ENCODE results near the gene SMAD3. TPM values are rescaled to one million over a fixed set of nuclear protein-coding genes. Genes with fewer than 3 reads are reported as not detected.
"Not testable (repeated sequence)": the region's sequence is repeated elsewhere in the genome, so short reads cannot be mapped to it uniquely, and the experiment has no call there.

Gene SMAD3
- total RNA-seq, 1 donor, result 67.8 TPM

DNA sequence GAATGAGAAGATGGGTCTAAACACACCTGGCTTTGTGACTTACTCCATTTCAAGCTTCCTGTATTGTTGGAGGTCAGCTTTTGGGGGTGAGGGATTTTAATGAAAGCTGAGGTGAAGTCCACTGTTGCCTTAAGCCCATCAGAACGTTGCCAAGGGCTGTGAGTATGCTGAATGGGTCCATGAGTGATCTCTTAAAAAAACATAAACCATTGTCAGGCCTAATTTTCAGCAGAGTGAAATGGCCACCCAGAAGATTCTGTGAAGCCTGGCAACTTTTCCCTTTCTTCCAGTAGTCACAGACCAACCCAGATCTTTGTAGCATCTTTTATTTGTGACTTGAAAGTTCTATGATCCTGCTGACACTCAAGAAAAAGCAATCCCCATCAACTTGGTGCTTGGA lies 87.0 kb downstream of the SMAD3 start:
- DNase-seq (ENCODE audit: low read depth), result no peak
- no peak overlapping the region for H3K4me3 ChIP-seq (ENCODE audit: low read depth, low read length)
- TF ChIP-seq, protein P1, sequence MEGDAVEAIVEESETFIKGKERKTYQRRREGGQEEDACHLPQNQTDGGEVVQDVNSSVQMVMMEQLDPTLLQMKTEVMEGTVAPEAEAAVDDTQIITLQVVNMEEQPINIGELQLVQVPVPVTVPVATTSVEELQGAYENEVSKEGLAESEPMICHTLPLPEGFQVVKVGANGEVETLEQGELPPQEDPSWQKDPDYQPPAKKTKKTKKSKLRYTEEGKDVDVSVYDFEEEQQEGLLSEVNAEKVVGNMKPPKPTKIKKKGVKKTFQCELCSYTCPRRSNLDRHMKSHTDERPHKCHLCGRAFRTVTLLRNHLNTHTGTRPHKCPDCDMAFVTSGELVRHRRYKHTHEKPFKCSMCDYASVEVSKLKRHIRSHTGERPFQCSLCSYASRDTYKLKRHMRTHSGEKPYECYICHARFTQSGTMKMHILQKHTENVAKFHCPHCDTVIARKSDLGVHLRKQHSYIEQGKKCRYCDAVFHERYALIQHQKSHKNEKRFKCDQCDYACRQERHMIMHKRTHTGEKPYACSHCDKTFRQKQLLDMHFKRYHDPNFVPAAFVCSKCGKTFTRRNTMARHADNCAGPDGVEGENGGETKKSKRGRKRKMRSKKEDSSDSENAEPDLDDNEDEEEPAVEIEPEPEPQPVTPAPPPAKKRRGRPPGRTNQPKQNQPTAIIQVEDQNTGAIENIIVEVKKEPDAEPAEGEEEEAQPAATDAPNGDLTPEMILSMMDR (IDR thresholded peaks at IDR 0.05; ENCODE audit: insufficient read depth, low read depth, low read length), result no peak

DNA sequence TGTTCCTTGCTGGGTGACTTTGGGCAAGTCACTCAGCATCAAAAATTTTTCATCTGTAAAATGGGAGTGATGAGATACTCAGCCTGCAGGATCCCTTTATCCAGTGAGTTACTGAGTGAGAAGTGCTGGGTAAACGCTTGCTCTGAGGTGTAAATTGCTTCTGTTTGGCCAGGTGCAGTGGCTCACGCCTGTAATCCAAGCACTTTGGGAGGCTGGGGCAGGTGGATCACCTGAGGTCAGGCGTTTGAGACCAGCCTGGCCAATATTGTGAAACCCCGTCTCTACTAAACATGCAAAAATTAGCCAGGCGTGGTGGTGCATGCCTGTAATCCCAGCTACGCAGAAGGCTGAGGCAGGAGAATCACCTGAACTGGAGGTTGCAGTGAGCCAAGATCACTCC lies 87.6 kb downstream of the SMAD3 start:
- DNase-seq (ENCODE audit: low read depth); H3K4me3 ChIP-seq (ENCODE audit: low read depth, low read length): not testable (repeated sequence)

GRCh38 chr15:67154249-67154648 lies 88.8 kb downstream of the SMAD3 start:
- TF ChIP-seq, protein P1 (IDR thresholded peaks at IDR 0.05; ENCODE audit: insufficient read depth, low read depth, low read length), result no peak
- no peak overlapping the region for H3K4me3 ChIP-seq (ENCODE audit: low read depth, low read length)
- no peak for DNase-seq (ENCODE audit: low read depth)

DNA sequence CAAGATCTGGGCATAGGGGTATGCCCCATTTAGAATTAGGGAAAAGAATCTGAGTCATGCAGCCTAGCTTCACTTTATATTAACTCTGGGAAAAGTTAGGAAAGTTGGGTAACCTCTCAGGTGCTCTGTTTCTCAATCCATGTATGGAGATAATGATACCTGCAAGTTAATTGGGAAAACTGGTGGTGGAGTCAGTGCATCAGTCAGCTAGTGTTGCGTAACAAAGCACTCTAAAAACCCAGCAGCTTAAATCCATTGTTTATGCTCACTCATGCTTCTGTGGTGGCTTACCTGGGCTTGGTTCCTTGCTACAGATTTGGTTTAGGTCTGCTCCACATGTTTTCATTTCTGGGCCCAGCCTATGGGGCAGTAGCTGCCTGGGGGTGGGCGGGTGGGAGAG lies 91.0 kb downstream of the SMAD3 start:
- TF ChIP-seq, protein P1 (IDR thresholded peaks at IDR 0.05; ENCODE audit: insufficient read depth, low read depth, low read length), result no peak
- DNase-seq (ENCODE audit: low read depth), result no peak
- H3K4me3 ChIP-seq (ENCODE audit: low read depth, low read length), result no peak overlapping the region

DNA sequence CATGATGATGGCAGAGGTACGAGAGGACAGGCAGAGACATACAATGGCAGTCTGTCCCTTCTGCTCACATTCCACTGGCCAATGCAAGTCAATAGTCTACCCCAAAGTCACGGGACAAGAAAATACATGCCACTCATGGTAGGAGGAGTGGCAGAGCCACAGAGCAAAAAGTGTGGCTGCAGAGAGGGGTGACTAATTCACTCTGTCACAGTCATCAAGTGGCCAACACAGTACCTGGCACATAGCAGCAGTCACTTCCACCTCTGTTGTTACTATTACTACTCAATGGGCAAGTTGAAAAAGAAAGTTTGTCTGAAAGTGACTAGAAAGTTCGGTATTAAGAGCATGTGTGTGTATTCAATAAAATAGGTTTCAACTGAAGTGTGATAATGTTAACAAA lies 91.4 kb downstream of the SMAD3 start:
- H3K4me3 ChIP-seq (ENCODE audit: low read depth, low read length), result no peak overlapping the region
- TF ChIP-seq, protein P1 (IDR thresholded peaks at IDR 0.05; ENCODE audit: insufficient read depth, low read depth, low read length), result no peak
- DNase-seq (ENCODE audit: low read depth), result no peak

DNA sequence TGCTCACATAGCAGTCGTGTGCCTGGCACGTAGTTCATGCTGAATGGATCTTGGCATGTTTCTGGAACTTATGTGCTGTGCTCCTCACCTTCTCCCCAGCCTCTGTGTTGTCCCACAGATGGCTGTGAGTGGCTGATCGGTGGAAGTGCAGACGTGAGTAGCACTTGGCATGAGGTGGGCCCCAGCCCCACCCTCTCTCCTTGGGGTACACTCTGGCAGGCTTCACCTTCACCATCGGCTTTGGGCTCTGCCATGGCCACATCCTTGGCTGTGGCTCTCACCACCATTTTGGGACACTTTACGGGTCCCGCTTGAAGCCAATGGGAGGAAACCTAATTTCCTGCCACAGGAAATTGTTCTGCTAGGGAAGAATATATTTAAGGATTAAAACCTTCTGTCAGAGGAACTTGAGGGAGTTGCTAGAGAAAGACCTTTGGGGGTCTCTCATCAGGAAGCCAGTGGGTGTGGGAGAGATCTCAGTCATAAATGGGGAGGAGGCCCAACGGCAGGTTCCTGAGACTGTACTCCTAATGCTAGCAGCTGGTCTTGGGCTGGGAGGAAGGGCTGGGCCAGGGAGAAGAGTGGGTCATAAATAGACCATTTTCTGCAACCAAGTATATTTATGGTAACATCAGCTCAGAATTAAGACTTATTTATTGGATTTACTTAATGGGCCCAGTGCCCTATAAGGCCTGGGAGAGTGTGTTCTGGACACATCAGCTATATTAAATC lies 92.3 kb downstream of the SMAD3 start:
- DNase-seq (ENCODE audit: low read depth), result no peak
- TF ChIP-seq, protein P1 (IDR thresholded peaks at IDR 0.05; ENCODE audit: insufficient read depth, low read depth, low read length), result no peak
- no peak overlapping the region for H3K4me3 ChIP-seq (ENCODE audit: low read depth, low read length)

- H3K4me3 ChIP-seq (ENCODE audit: low read depth, low read length), result no peak overlapping the region
- TF ChIP-seq, protein P1 (IDR thresholded peaks at IDR 0.05; ENCODE audit: insufficient read depth, low read depth, low read length), result no peak
- DNase-seq (ENCODE audit: low read depth), result no peak
These were observed 93.0 kb downstream of the SMAD3 start for GRCh38 chr15:67158367-67158766.
